Liver (tissue), 2 donors: ENCODE data around the gene OTOGL.

Experiments
- GABPA ChIP-seq, 2 donors: IDR thresholded peaks in 1 of 2; conservative IDR thresholded peaks in 1 of 2; 2 replicates each; pipeline ENCODE4 v1.6.1; 2016; ENCODE audit warnings: antibody characterized with exemption in 2 of 2, mild to moderate bottlenecking in 1 of 2, moderate library complexity in 1 of 2
- MAX ChIP-seq: IDR thresholded peaks from 2 replicates; pipeline ENCODE4 v1.6.1; 2016; ENCODE audit warnings: antibody characterized with exemption
- SP1 ChIP-seq: IDR thresholded peaks from 2 replicates; pipeline ENCODE4 v1.6.1; 2018; ENCODE audit warnings: antibody characterized with exemption, mild to moderate bottlenecking
- YY1 ChIP-seq: IDR thresholded peaks from 2 replicates; pipeline ENCODE4 v1.6.1; 2016; ENCODE audit warnings: antibody characterized with exemption, mild to moderate bottlenecking
- donor health status: healthy.

GRCh38 chr12:80373666-80374065, 274.3 kb downstream of the OTOGL start:
- TF ChIP-seq SP1, result no peak
- no peak for TF ChIP-seq YY1
- TF ChIP-seq MAX, result no peak
- no peak for TF ChIP-seq GABPA (IDR thresholded peaks at IDR 0.05 in 1 of 2, conservative IDR thresholded peaks at IDR 0.05 in 1 of 2)
